A549 (cell line): Measurements from ENCODE around the gene NR4A2. TPM values are rescaled to one million over a fixed set of nuclear protein-coding genes. Genes with fewer than 3 reads are reported as not detected.
A peak's percentile ranks its signal among the peaks of the same experiment; 100 is the strongest.

Experiments used
- ATAC-seq, 2 experiments: fragments of 200-7000 bp in 1 of 2; fragments of >200 bp in 1 of 2; cut with Nextera tagmentation in 1 of 2; cut with Tn5 transposase in 1 of 2; 3 replicates each; pipeline versions ENCODE4 v1.8.0 to v1.9.1; 2018 to 2020; ENCODE audit warnings: mild to moderate bottlenecking in 1 of 2, moderate library complexity in 1 of 2
- CTCF ChIA-PET: fragments of 300-600 bp; sonication (Branson Sonifier 250); formaldehyde crosslinking; extraction: SDS; loops from one replicate; lab custom pipeline; 2021; ENCODE audit warnings: antibody characterized with exemption, inconsistent platforms; lab: Yijun Ruan, JAX
- POLR2A ChIA-PET: fragments of 350-600 bp; formaldehyde crosslinking; extraction: SDS; loops from one replicate; lab custom pipeline; 2021; ENCODE audit warnings: antibody characterized with exemption, inconsistent platforms; lab: Yijun Ruan, JAX
- DNase-seq, 2 experiments: peaks; one replicate each; pipeline versions ENCODE4 v3.0.0 to v3.0.0-alpha.2; 2011 to 2016; ENCODE audit warnings: low read depth in 1 of 2, low spot score in 1 of 2
- FAIRE-seq: peaks from 2 replicates; lab custom pipeline; 2011; peaks lifted over from hg19 to GRCh38; lab: Jason Lieb, UNC
- H3K27ac ChIP-seq, 2 experiments: fragments of >200 bp; sonication (Bioruptor Twin); formaldehyde crosslinking; 3 replicates each; pipeline ENCODE4 v1.5.1; 2016 to 2017
- H3K4me1 ChIP-seq: fragments of >200 bp; sonication (Bioruptor Twin); formaldehyde crosslinking; 3 replicates; pipeline ENCODE4 v1.6.1; 2016
- H3K4me2 ChIP-seq: fragments of >200 bp; sonication (Bioruptor Twin); formaldehyde crosslinking; 3 replicates; pipeline ENCODE4 v1.6.1; 2016
- H3K4me3 ChIP-seq: fragments of >200 bp; sonication (Bioruptor Twin); formaldehyde crosslinking; 3 replicates; pipeline ENCODE4 v1.5.1; 2016
- H3K9me3 ChIP-seq: fragments of >200 bp; sonication (Bioruptor Twin); formaldehyde crosslinking; 3 replicates; pipeline ENCODE4 v1.6.1; 2016
- CEBPB ChIP-seq, 2 experiments: fragments of >200 bp in 1 of 2; sonication (Bioruptor Twin) in 1 of 2; formaldehyde crosslinking in 1 of 2; IDR thresholded peaks; 2 replicates each; pipeline ENCODE4 v1.6.1; 2012 to 2016
- CHD2 ChIP-seq: fragments of 150-350 bp; IDR thresholded peaks from 2 replicates; pipeline ENCODE4 v1.6.1; 2014; ENCODE audit warnings: low read length; ENCODE audit not compliant: partially characterized antibody
- CHD4 ChIP-seq: fragments of 200-600 bp; sonication (generic); IDR thresholded peaks from 2 replicates; pipeline ENCODE4 v1.6.1; 2016; ENCODE audit warnings: antibody characterized with exemption, mild to moderate bottlenecking, borderline replicate concordance
- E2F6 ChIP-seq: IDR thresholded peaks from 2 replicates; pipeline ENCODE4 v1.6.1; 2012; ENCODE audit warnings: low read depth, borderline replicate concordance
- EHMT2 ChIP-seq: fragments of 200-600 bp; sonication (generic); IDR thresholded peaks from 2 replicates; pipeline ENCODE4 v1.6.1; 2016; ENCODE audit warnings: antibody characterized with exemption, low read depth, mild to moderate bottlenecking, moderate library complexity
- GATA3 ChIP-seq: IDR thresholded peaks from 2 replicates; pipeline ENCODE4 v1.6.1; 2012; ENCODE audit warnings: borderline replicate concordance
- HDAC2 ChIP-seq: fragments of 200-600 bp; sonication (generic); IDR thresholded peaks from 2 replicates; pipeline ENCODE4 v1.6.1; 2016
- HES2 ChIP-seq: fragments of >200 bp; sonication (Bioruptor Twin); formaldehyde crosslinking; IDR thresholded peaks from 2 replicates; pipeline ENCODE4 v1.6.1; 2016
- HOXA7 ChIP-seq: fragments of 250-450 bp; sonication (Bioruptor Pico); IDR thresholded peaks from 2 replicates; pipeline ENCODE4 v1.5.0; 2020; ENCODE audit warnings: mild to moderate bottlenecking, moderate library complexity
- HOXB13 ChIP-seq: fragments of 250-450 bp; sonication (Bioruptor Pico); IDR thresholded peaks from 2 replicates; pipeline ENCODE4 v1.5.0; 2020; ENCODE audit warnings: low read depth, mild to moderate bottlenecking, moderate library complexity
- JUNB ChIP-seq: fragments of >200 bp; sonication (Bioruptor Twin); formaldehyde crosslinking; IDR thresholded peaks from 2 replicates; pipeline ENCODE4 v1.6.1; 2016
- MAFK ChIP-seq: fragments of 450-650 bp; IDR thresholded peaks from 2 replicates; pipeline ENCODE4 v1.6.1; 2014; ENCODE audit not compliant: partially characterized antibody
- PBX3 ChIP-seq: IDR thresholded peaks from 2 replicates; pipeline ENCODE4 v1.6.1; 2012
- POLR2A ChIP-seq: IDR thresholded peaks from 2 replicates; pipeline ENCODE4 v1.6.1; 2012; ENCODE audit warnings: mild to moderate bottlenecking, low read length
- RAD21 ChIP-seq, 2 experiments: fragments of >200 bp in 1 of 2; sonication (Bioruptor Twin) in 1 of 2; formaldehyde crosslinking in 1 of 2; IDR thresholded peaks in 1 of 2; conservative IDR thresholded peaks in 1 of 2; 2 replicates in 1 of 2; 3 replicates in 1 of 2; pipeline ENCODE4 v1.6.1; 2012 to 2018; ENCODE audit warnings: inconsistent platforms in 1 of 2
- REST ChIP-seq: fragments of 200-600 bp; sonication (generic); IDR thresholded peaks from 2 replicates; pipeline ENCODE4 v1.6.1; 2016; ENCODE audit warnings: antibody characterized with exemption, mild to moderate bottlenecking, moderate library complexity
- RFX5 ChIP-seq: fragments of 450-650 bp; IDR thresholded peaks from 2 replicates; pipeline ENCODE4 v1.7.1; 2014; ENCODE audit warnings: antibody characterized with exemption, mild to moderate bottlenecking, moderate library complexity
- TFCP2L1 ChIP-seq: fragments of 250-450 bp; sonication (Bioruptor Pico); IDR thresholded peaks from 2 replicates; pipeline ENCODE4 v1.5.0; 2021; ENCODE audit warnings: mild to moderate bottlenecking
- ZNF302 ChIP-seq: fragments of 250-450 bp; sonication (Bioruptor Pico); IDR thresholded peaks from 2 replicates; pipeline ENCODE4 v1.9.0; 2021; ENCODE audit warnings: inconsistent platforms, mild to moderate bottlenecking, moderate library complexity
- ZSCAN20 ChIP-seq: fragments of 250-450 bp; sonication (Bioruptor Pico); IDR thresholded peaks from 2 replicates; pipeline ENCODE4 v1.8.0; 2022; ENCODE audit warnings: mild to moderate bottlenecking, moderate library complexity
- WGBS: methylation state at CpG from one replicate; pipeline ENCODE4 v1.1.6; 2017; ENCODE audit errors: missing lambda C conversion rate; 5-methylcytosine and 5-hydroxymethylcytosine counted together
- polyA plus RNA-seq, 4 experiments: library from polyadenylated mRNA; depleted of rRNA in 3 of 4; stranded (reverse); fragments of >200 nt; fragmentation: RNase III in 1 of 4; extraction: RNeasy Plus Mini Kit Qiagen cat#74134 plus additional on column Dnase treatment in 1 of 4; gene quantifications; 2 replicates in 3 of 4; 3 replicates in 1 of 4; pipeline ENCODE4 v1.2.3, GENCODE V29; 2011 to 2017

Gene NR4A2
- polyA plus RNA-seq, 2 of the 4 experiments (the other 2 are of a cell fraction): 2.3 to 9.7 TPM

- CTCF ChIA-PET: interaction anchor here (0.7 to 2.0 kb wide), 12 partner anchors 13 to 860 kb away, joined by 3 to 37 read pairs (median 4); no protein-coding TSS in a partner anchor
These were observed 1.5 kb upstream of the NR4A2 start for GRCh38 chr2:156333951-156334495.

GRCh38 chr2:156333274-156333950 lies 891 bp upstream of the NR4A2 start:
- H3K4me2 ChIP-seq: peak overlapping the region; percentile 96
- H3K4me1 ChIP-seq: peaks cover 37% of the 10 kb centered on the region
- H3K4me3 ChIP-seq: peak overlapping the region; percentile 87
- ChIA-PET CTCF (interaction anchor here (0.7 to 2.0 kb wide), 7 partner anchors 18 to 860 kb away, joined by 3 to 7 read pairs (median 4); no protein-coding TSS in a partner anchor), POLR2A (interaction anchor here (0.7 to 4.3 kb wide), 9 partner anchors 8 to 961 kb away, joined by 3 to 22 read pairs (median 5); partner anchors contain the start of gene GPD2)
- TF ChIP-seq HDAC2 (no peak), PBX3 (no peak), E2F6 (no peak), HOXB13 (no peak), HES2 (no peak), EHMT2 (no peak), JUNB (no peak), ZSCAN20 (CRISPR knock-in tag) (no peak), CHD2 (peak; percentile 57), TFCP2L1 (CRISPR knock-in tag) (0 out of 2 replicates have a peak, but pooled peaks have one; percentile 7), CEBPB (IDR thresholded peaks at IDR 0.05) (no peak), MAFK (no peak), GATA3 (no peak), POLR2A (no peak), ZNF302 (CRISPR knock-in tag) (no peak), CHD4 (no peak), HOXA7 (CRISPR knock-in tag) (peak; percentile 44; the same call in 1 of the 2 replicates), RFX5 (no peak)
- DNase-seq (no peak), FAIRE-seq (no peak), ATAC-seq (peak; percentile 20 to 37)
- no peaks in the 10 kb centered on the region for H3K9me3 ChIP-seq
- H3K27ac ChIP-seq: peak overlapping the region; percentile 98
- WGBS: 0% methylated on average over 22 of the region's 28 CpGs

More at GRCh38 chr2:156333951-156334495, 1.5 kb upstream of the NR4A2 start:
- Histone ChIP-seq H3K4me3 (peak overlapping the region; percentile 87), H3K9me3 (no peaks in the 10 kb centered on the region), H3K4me2 (peak overlapping the region; percentile 96), H3K4me1 (peaks cover 43% of the 10 kb centered on the region), H3K27ac (peak overlapping the region; percentile 98)
- FAIRE-seq: no peak
- 1% methylated on average over 36 of the region's 48 CpGs for WGBS
- TF ChIP-seq REST (peak; percentile 29; the same call in 1 of the 2 replicates), RAD21 (conservative IDR thresholded peaks at IDR 0.05 in 1 of 2, IDR thresholded peaks at IDR 0.05 in 1 of 2) (no peak)
- DNase-seq: peak in 1 of 2 experiments; percentile 55
- ATAC-seq: peak; percentile 42
- POLR2A ChIA-PET: interaction anchor here (0.7 to 4.3 kb wide), 20 partner anchors 7 to 961 kb away, joined by 3 to 22 read pairs (median 3); partner anchors contain the start of gene GPD2
